SU-DHL-6 (cell line): ENCODE data around the gene C5orf47.
A peak's percentile ranks its signal among the peaks of the same experiment; 100 is the strongest.

Experiments used
- H2AFZ ChIP-seq: fragments of 200-600 bp; sonication (generic); 2 replicates; pipeline ENCODE4 v1.6.1; 2014; ENCODE audit warnings: low read depth, mild to moderate bottlenecking, moderate library complexity, mixed read lengths, antibody characterized with exemption, low read length; ENCODE audit not compliant: severe bottlenecking
- H3F3A ChIP-seq: fragments of 200-600 bp; shearing (Covaris generic); 2 replicates; pipeline ENCODE4 v1.6.0; 2016; ENCODE audit warnings: antibody characterized with exemption, mild to moderate bottlenecking; ENCODE audit not compliant: insufficient read depth
- H3K27ac ChIP-seq: fragments of 200-600 bp; sonication (generic); 2 replicates; pipeline ENCODE4 v1.5.1; 2016; ENCODE audit warnings: low read depth, mild to moderate bottlenecking, low read length, moderate library complexity, mixed read lengths
- H3K27me3 ChIP-seq: fragments of 200-600 bp; sonication (generic), shearing (Covaris generic); 2 replicates; pipeline ENCODE4 v1.6.0; 2014; ENCODE audit warnings: mild to moderate bottlenecking, low read length
- H3K36me3 ChIP-seq: fragments of 200-600 bp; sonication (generic); 2 replicates; pipeline ENCODE4 v1.6.1; 2014; ENCODE audit warnings: mild to moderate bottlenecking, low read length, mixed read lengths
- H3K4me2 ChIP-seq: fragments of 300-600, 200-600 bp; shearing (Covaris generic), sonication (generic); 2 replicates; pipeline ENCODE4 v1.6.0; 2014; ENCODE audit warnings: low read length, low read depth, mild to moderate bottlenecking; ENCODE audit not compliant: poor library complexity, severe bottlenecking
- H3K4me3 ChIP-seq: fragments of 200-600 bp; sonication (generic); 2 replicates; pipeline ENCODE4 v1.5.1; 2014; ENCODE audit warnings: antibody characterized with exemption, low read length, mild to moderate bottlenecking, mixed read lengths; ENCODE audit not compliant: insufficient read depth, poor library complexity, severe bottlenecking
- H3K79me2 ChIP-seq: fragments of 200-600 bp; sonication (generic); 2 replicates; pipeline ENCODE4 v1.6.1; 2014; ENCODE audit warnings: mild to moderate bottlenecking, low read length, moderate library complexity; ENCODE audit not compliant: insufficient read depth
- H3K9ac ChIP-seq: fragments of 200-600 bp; sonication (generic); 2 replicates; pipeline ENCODE4 v1.7.0; 2014; ENCODE audit warnings: mild to moderate bottlenecking, low read length
- H3K9me2 ChIP-seq: fragments of 200-600 bp; sonication (generic); replicated peaks from 2 replicates; pipeline ENCODE4 v1.6.1; 2014; ENCODE audit warnings: low read length; ENCODE audit not compliant: insufficient read depth
- H3K9me3 ChIP-seq: fragments of 200-600 bp; sonication (generic); 2 replicates; pipeline ENCODE4 v1.6.1; 2014; ENCODE audit warnings: low read length, mixed read lengths; ENCODE audit not compliant: insufficient read depth
- H4K20me1 ChIP-seq: fragments of 200-600 bp; sonication (generic); 2 replicates; pipeline ENCODE4 v1.6.1; 2014; ENCODE audit warnings: low read depth, mild to moderate bottlenecking, antibody characterized with exemption, low read length, moderate library complexity, mixed read lengths
- EZH2phosphoT487 ChIP-seq: fragments of 200-600 bp; sonication (generic), shearing (Covaris generic); conservative IDR thresholded peaks from 2 replicates; pipeline ENCODE4 v1.6.1; 2018; ENCODE audit warnings: mild to moderate bottlenecking, antibody characterized with exemption, low read length, moderate library complexity, mixed read lengths
- TF ChIP-seq, protein P1 (sequence below): fragments of 200-600 bp; sonication (generic); IDR thresholded peaks from one replicate; pipeline ENCODE4 v1.5.1; 2017; ENCODE audit warnings: antibody characterized with exemption, mild to moderate bottlenecking, low read length, moderate library complexity; ENCODE audit not compliant: insufficient read depth, poor library complexity, severe bottlenecking

Gene C5orf47

DNA sequence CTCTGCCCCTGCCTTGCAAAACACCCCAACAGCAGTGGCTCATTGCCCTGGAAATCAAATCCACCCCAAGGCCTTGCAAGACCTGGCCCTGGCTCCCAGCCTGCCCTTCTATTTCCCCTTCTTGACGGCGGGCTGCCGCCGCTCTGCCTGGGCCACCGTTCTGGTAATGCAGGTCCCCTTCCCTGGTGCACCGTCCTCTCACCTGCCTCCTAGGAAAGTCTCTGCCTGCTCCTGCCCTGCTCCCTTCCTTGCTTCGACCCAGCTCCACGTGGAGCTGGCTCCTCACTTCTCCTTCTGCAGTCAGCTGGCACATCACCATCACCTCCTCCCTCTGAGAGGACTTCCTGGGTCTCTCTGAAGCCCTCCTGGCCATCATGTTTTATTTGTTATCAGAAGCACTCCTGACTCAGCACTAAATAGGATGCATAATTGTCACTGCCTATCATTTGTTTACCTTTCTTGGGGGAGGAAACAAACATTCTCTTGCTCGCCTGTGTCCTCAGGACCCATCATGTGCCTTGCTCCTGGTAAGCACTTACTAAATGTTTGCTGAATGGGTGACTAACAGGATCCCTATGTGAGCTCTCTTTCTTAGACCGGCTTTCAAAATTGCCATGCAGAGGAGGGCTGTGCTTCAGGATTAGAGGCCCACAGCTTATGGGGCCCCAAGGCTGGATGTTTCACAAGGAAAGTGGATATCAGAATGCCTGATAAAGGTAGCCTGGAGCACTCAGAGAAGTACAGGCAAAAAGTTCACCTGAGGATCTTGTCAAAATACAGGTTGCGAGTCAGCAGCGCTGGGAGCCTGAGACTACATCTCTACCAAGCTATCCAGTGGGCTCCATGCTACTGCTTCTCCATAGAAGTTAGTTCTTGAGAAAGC is 19.6 kb upstream of the C5orf47 start:
- TF ChIP-seq, protein P1, sequence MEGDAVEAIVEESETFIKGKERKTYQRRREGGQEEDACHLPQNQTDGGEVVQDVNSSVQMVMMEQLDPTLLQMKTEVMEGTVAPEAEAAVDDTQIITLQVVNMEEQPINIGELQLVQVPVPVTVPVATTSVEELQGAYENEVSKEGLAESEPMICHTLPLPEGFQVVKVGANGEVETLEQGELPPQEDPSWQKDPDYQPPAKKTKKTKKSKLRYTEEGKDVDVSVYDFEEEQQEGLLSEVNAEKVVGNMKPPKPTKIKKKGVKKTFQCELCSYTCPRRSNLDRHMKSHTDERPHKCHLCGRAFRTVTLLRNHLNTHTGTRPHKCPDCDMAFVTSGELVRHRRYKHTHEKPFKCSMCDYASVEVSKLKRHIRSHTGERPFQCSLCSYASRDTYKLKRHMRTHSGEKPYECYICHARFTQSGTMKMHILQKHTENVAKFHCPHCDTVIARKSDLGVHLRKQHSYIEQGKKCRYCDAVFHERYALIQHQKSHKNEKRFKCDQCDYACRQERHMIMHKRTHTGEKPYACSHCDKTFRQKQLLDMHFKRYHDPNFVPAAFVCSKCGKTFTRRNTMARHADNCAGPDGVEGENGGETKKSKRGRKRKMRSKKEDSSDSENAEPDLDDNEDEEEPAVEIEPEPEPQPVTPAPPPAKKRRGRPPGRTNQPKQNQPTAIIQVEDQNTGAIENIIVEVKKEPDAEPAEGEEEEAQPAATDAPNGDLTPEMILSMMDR: no peak
- TF ChIP-seq EZH2phosphoT487: no peak
- Histone ChIP-seq H3K27me3 (no peaks in the 10 kb centered on the region), H3K4me2 (no peak overlapping the region), H4K20me1 (no peaks in the 10 kb centered on the region), H3K4me3 (no peak overlapping the region), H3K9me2 (no peaks in the 10 kb centered on the region), H2AFZ (no peak overlapping the region), H3K9ac (no peak overlapping the region), H3K9me3 (no peaks in the 10 kb centered on the region), H3K36me3 (no peaks in the 10 kb centered on the region), H3K79me2 (no peaks in the 10 kb centered on the region), H3F3A (no peaks in the 10 kb centered on the region; the same call in 1 of the 2 replicates), H3K27ac (no peak overlapping the region)

DNA sequence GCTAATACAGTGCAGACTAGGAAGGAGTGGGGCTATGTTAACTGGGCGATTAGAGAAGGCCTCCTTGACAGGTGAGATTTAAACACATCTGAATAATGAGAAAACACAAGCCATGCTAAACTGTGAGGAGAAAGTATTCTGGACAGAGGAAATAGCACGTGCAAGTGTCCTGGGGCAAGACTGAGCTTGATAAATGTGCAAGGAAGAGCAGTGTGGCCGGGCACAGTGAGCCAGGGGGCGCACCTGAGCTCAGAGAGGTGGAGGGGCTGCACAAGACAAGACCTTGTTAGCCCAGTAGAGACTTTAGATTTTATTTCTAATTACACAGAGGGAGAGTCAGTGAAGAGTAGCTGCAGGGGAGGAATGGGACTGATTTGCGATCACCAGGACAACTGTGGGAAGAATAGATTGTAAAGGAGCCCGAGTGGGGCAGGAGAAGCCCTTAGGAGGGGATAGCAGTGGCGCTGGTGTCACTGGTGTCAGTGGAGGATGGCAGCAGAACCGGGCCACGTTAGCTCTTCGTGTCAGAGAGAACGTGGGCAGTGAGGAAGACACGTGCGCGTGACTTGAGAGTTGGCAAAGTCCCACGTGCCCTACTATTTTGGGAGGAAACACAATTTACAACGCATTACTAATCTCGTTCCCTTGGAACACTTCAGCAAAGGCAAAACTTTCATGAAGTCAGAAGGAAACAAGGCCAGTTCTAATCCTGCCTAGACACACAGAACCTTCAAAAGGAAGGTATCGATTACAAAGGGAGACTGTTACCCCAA is 17.9 kb upstream of the C5orf47 start:
- Histone ChIP-seq H3K4me2 (no peak overlapping the region), H3K27ac (no peak overlapping the region), H3F3A (no peaks in the 10 kb centered on the region; the same call in 1 of the 2 replicates), H3K36me3 (no peaks in the 10 kb centered on the region), H2AFZ (no peak overlapping the region), H3K79me2 (no peaks in the 10 kb centered on the region), H3K9me2 (no peaks in the 10 kb centered on the region), H3K9ac (no peak overlapping the region), H4K20me1 (no peaks in the 10 kb centered on the region), H3K9me3 (no peaks in the 10 kb centered on the region), H3K27me3 (no peaks in the 10 kb centered on the region), H3K4me3 (no peak overlapping the region)
- TF ChIP-seq, protein P1: peak; percentile 49
- TF ChIP-seq EZH2phosphoT487: no peak

DNA sequence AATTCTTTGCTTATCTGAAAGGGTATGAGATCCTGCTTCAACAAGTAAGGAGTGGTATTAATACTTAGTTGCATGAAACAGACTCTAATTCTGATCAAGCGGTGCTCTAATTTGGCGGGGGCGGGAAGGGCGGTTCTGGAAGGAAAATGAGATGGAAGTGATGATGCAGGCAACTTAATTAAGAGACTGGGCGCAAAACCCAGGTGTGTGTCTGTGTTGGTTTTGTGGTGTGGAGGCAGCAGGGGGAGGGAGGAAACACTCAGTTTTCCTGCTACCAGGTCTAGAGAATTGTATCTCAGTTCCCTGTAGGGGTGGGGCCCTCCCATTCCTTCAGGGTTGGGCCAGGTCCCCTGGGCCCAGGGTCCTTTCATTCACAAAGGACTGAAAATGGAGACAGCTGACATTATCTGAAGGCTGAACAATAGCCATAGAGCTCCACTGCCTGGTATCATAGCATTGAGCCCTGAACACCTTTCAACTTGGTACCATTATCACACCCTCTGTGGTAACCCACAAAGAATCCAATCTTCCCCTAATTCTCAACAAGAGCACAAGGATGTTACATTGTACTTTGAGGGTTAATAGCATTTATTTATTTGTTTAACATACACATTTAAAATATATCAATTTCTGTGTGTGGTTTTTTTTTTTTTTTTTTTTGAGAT is 17.2 kb upstream of the C5orf47 start:
- Histone ChIP-seq H3F3A (no peaks in the 10 kb centered on the region; the same call in 1 of the 2 replicates), H2AFZ (no peak overlapping the region)

More for the DNA sequence above, 17.2 kb upstream of the C5orf47 start:
- Histone ChIP-seq H3K79me2 (no peaks in the 10 kb centered on the region), H3K4me3 (no peak overlapping the region), H3K27ac (no peak overlapping the region), H3K9ac (no peak overlapping the region), H3K4me2 (no peak overlapping the region), H4K20me1 (no peaks in the 10 kb centered on the region), H3K9me2 (no peaks in the 10 kb centered on the region), H3K36me3 (no peaks in the 10 kb centered on the region), H3K27me3 (no peaks in the 10 kb centered on the region), H3K9me3 (no peaks in the 10 kb centered on the region)
- no peak for TF ChIP-seq EZH2phosphoT487
- TF ChIP-seq, protein P1: no peak
